Measurements from ENCODE around the gene ARHGAP12.

Gene ARHGAP12

DNA sequence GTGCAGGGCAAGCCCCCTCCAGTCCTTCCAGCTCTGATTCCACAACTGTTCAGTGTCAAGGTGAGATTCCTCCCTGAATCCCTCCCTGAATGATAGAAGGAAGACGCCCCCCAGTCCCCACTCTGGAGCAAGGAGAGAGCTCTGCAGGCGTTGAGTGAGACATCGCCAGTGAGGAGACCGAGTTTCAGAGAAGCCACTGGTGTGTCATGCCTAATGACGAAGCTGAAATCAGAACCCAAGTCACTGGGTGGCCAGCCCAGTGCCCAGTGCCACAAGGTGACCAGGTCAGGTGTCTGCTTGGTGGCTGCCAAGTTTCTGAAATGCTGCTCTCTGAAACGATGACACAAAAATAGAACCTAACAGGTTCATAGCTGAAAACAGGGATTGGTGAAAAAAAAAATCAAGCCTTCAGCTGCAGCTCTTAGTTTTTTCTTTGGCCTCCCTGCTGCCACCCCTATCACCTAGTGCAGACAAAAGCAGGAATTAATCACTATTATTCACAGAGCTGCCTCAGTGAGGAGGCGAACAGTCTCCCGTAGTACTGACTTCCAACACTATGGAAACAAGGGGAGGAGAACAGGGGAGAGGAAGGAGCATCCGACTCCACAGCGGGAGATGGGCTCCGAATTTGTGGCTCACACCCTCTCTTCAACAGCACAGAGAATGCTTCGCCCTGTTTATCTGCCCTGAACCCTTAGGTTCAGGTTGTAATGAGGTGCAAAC lies 153.5 kb downstream of the ARHGAP12 start:
- Histone ChIP-seq H3K9me2 (replicated peaks; ENCODE audit: control insufficient read depth, low read length) (no peaks in the 10 kb centered on the region), H3F3A (ENCODE audit: control insufficient read depth, insufficient read depth) (no peaks in the 10 kb centered on the region), H4K20me1 (ENCODE audit: control insufficient read depth, insufficient read depth, low read depth, low read length) (no peaks in the 10 kb centered on the region), H3K9me3 (ENCODE audit: control insufficient read depth, insufficient read depth, low read length) (no peaks in the 10 kb centered on the region), H3K79me2 (ENCODE audit: control insufficient read depth, low read length) (no peaks in the 10 kb centered on the region), H3K4me1 (ENCODE audit: control insufficient read depth, low read length) (no peaks in the 10 kb centered on the region), H3K36me3 (ENCODE audit: control insufficient read depth, low read length) (no peaks in the 10 kb centered on the region), H3K4me3 (ENCODE audit: low read length) (no peak overlapping the region), H3K4me2 (ENCODE audit: low read length) (no peak overlapping the region), H3K27me3 (ENCODE audit: control insufficient read depth, low read length) (no peaks in the 10 kb centered on the region), H3K27ac (ENCODE audit: low read depth, low read length) (no peak overlapping the region)
- TF ChIP-seq EZH2phosphoT487 (IDR thresholded peaks at IDR 0.05; ENCODE audit: borderline replicate concordance, low read length), result no peak
- no peak for TF ChIP-seq CTCF (IDR thresholded peaks at IDR 0.05; ENCODE audit: low read depth, low read length, poor library complexity, severe bottlenecking)

- Histone ChIP-seq H3K4me1 (ENCODE audit: control insufficient read depth, low read length) (no peaks in the 10 kb centered on the region), H3K4me2 (ENCODE audit: low read length) (no peak overlapping the region), H3K36me3 (ENCODE audit: control insufficient read depth, low read length) (no peaks in the 10 kb centered on the region), H3K9me2 (replicated peaks; ENCODE audit: control insufficient read depth, low read length) (no peaks in the 10 kb centered on the region), H3K27me3 (ENCODE audit: control insufficient read depth, low read length) (no peaks in the 10 kb centered on the region), H4K20me1 (ENCODE audit: control insufficient read depth, insufficient read depth, low read depth, low read length) (no peaks in the 10 kb centered on the region), H3K4me3 (ENCODE audit: low read length) (no peak overlapping the region), H3K79me2 (ENCODE audit: control insufficient read depth, low read length) (no peaks in the 10 kb centered on the region), H3K27ac (ENCODE audit: low read depth, low read length) (no peak overlapping the region), H3F3A (ENCODE audit: control insufficient read depth, insufficient read depth) (no peaks in the 10 kb centered on the region), H3K9me3 (ENCODE audit: control insufficient read depth, insufficient read depth, low read length) (no peaks in the 10 kb centered on the region)
- TF ChIP-seq CTCF (IDR thresholded peaks at IDR 0.05; ENCODE audit: low read depth, low read length, poor library complexity, severe bottlenecking) (no peak), EZH2phosphoT487 (IDR thresholded peaks at IDR 0.05; ENCODE audit: borderline replicate concordance, low read length) (no peak)
Observed at GRCh38 chr10:31774299-31774900, 154.2 kb downstream of the ARHGAP12 start.

DNA sequence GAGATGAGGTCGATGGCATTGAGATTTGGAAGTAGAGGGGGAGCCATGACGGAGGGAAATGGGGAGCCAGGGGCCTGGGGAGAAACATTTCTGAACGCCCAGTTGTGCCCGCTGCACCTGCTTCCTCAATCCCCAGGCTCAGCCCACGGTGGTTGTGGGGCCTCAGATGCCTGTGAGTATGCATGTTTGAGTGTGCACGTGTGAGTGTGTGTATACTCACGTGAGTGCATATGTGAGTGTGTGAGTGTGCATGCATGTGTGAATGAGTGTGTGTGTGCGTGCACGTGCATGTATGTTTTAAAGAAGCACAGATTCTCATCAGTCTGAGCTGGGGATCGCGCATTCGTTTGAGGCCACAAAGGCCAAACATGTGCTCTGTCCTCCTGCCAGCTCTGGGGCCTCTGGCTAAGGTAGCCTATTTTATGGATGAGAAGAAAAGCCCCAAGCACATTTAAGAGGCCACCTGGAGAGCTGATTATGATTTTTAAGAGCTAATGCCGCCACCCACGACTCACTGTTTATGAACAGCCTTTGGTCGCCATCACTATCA lies 154.8 kb downstream of the ARHGAP12 start:
- Histone ChIP-seq H3K9me2 (replicated peaks; ENCODE audit: control insufficient read depth, low read length) (no peaks in the 10 kb centered on the region), H3K79me2 (ENCODE audit: control insufficient read depth, low read length) (no peaks in the 10 kb centered on the region), H3K4me2 (ENCODE audit: low read length) (no peak overlapping the region), H3K4me1 (ENCODE audit: control insufficient read depth, low read length) (no peaks in the 10 kb centered on the region), H3K36me3 (ENCODE audit: control insufficient read depth, low read length) (no peaks in the 10 kb centered on the region), H4K20me1 (ENCODE audit: control insufficient read depth, insufficient read depth, low read depth, low read length) (no peaks in the 10 kb centered on the region), H3K4me3 (ENCODE audit: low read length) (no peak overlapping the region), H3K27me3 (ENCODE audit: control insufficient read depth, low read length) (no peaks in the 10 kb centered on the region), H3K9me3 (ENCODE audit: control insufficient read depth, insufficient read depth, low read length) (no peaks in the 10 kb centered on the region), H3F3A (ENCODE audit: control insufficient read depth, insufficient read depth) (no peaks in the 10 kb centered on the region), H3K27ac (ENCODE audit: low read depth, low read length) (no peak overlapping the region)
- TF ChIP-seq EZH2phosphoT487 (IDR thresholded peaks at IDR 0.05; ENCODE audit: borderline replicate concordance, low read length), result no peak
- TF ChIP-seq CTCF (IDR thresholded peaks at IDR 0.05; ENCODE audit: low read depth, low read length, poor library complexity, severe bottlenecking), result no peak
